Measurements from ENCODE around the gene DCLK1.

The DCLK1 gene

DNA sequence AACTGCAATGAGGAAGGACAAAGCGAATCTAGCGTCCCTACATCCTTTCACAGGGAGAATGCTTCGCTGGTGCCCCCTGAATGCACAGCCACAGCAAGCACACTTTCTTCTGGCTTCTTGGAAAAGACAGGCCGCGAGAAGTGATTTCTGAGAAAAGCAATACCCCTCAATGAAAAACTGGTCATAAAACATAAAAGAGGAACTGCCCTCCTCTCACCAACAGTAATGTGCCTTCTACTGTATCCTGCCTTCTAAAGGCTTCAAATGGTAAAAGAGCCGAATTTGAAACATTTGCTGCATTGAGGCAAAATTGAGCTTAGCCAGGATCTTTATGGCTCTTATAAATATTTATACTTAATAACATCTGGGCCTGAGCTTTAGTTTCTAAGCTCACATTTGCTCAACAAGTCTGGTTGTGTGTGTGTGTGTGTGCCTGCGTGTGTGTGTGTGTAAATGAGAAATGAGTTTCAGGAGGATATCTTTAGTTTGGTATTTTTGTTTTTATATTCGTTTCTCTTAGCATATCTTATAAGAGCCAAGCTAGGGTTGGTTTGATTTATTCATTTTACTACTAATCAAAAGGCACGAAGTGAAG, 408.6 kb downstream of the DCLK1 start:
- H3K4me3 ChIP-seq (ENCODE audit: low read length) = no peak overlapping the region
- no peaks in the 10 kb centered on the region for H3K27me3 ChIP-seq (ENCODE audit: control insufficient read depth, insufficient read depth, low read length)
- H3K9ac ChIP-seq (ENCODE audit: low read length) = no peak overlapping the region
- H3K4me1 ChIP-seq (ENCODE audit: control insufficient read depth, low read depth, low read length) = no peaks in the 10 kb centered on the region
- no peak overlapping the region for H3K27ac ChIP-seq (ENCODE audit: low read length)
- no peaks in the 10 kb centered on the region for H3K9me3 ChIP-seq (ENCODE audit: control insufficient read depth, low read depth, low read length)
- no peaks in the 10 kb centered on the region for H3K36me3 ChIP-seq (ENCODE audit: control insufficient read depth, low read depth, low read length)

DNA sequence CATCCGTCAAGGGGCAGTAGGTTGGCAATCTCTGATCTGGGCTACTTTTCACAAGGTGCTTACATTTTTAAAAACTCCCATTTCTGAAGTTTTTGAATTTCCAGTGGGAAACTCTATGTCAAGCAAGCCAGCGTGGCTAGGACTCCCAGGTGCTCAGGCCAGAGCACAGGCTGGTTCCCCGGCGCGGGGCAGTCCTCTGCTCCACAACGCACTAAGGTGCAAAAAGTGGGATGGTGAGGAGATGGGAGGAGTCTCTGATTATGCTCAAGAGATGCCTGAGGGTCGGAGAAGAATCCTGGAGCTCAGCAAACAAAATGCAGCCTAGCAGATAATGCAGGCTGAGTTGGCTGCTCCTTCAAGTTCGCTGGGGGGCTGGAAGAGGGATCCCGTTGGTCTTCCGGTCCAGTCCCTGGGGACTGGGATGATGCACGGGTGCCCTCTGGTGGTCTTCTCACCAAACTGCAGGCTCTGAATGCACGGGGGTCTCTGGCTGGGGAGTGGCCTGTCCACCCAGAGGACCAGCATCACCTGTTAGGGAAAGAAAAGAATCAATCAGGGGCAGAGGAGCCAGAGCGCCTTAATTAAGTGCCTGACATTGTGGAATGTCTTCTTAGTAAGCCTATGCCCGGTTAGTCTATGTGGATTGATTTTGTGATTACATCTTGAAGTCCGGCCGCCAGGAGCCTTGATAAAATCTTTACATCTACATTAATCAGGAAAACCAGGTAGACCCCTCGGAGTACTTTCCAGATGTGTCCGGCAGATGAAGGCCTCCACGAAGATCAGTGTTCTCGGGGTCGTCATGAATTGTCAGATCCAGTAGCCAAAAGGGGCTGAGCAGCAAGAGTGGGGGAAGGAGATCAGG, 410.3 kb downstream of the DCLK1 start:
- no peaks in the 10 kb centered on the region for H3K27me3 ChIP-seq (ENCODE audit: control insufficient read depth, insufficient read depth, low read length)
- H3K36me3 ChIP-seq (ENCODE audit: control insufficient read depth, low read depth, low read length) = no peaks in the 10 kb centered on the region
- no peak overlapping the region for H3K27ac ChIP-seq (ENCODE audit: low read length)
- H3K4me1 ChIP-seq (ENCODE audit: control insufficient read depth, low read depth, low read length) = no peaks in the 10 kb centered on the region
- H3K9me3 ChIP-seq (ENCODE audit: control insufficient read depth, low read depth, low read length) = no peaks in the 10 kb centered on the region
- H3K9ac ChIP-seq (ENCODE audit: low read length) = no peak overlapping the region
- no peak overlapping the region for H3K4me3 ChIP-seq (ENCODE audit: low read length)

DNA sequence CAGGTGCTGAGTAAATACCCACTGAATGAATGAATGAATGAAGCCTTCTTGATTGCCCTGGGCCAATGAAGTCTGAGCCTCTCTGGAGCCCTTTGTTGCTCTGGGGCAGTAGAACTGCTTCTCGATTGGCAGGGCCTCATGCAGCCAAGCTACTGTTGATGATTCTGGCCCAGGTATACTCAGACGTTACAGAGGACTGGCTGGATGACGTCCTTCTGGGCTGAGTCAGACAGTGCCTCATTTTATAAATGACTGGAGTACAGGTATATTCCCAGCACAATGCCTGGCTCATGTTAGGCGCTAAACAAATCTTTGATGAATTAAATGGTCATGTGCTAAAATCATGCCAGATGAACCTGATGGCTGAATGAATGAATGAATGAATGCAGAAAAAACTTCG, 410.9 kb downstream of the DCLK1 start:
- Histone ChIP-seq H3K27me3 (ENCODE audit: control insufficient read depth, insufficient read depth, low read length) (no peaks in the 10 kb centered on the region), H3K27ac (ENCODE audit: low read length) (no peak overlapping the region), H3K9me3 (ENCODE audit: control insufficient read depth, low read depth, low read length) (no peaks in the 10 kb centered on the region), H3K4me1 (ENCODE audit: control insufficient read depth, low read depth, low read length) (no peaks in the 10 kb centered on the region), H3K9ac (ENCODE audit: low read length) (no peak overlapping the region), H3K4me3 (ENCODE audit: low read length) (no peak overlapping the region), H3K36me3 (ENCODE audit: control insufficient read depth, low read depth, low read length) (no peaks in the 10 kb centered on the region)
